ENCODE measurements around the gene ST13. TPM values are rescaled to one million over a fixed set of nuclear protein-coding genes. Genes with fewer than 3 reads are reported as not detected.
A peak's percentile ranks its signal among the peaks of the same experiment; 100 is the strongest.
"Not testable (repeated sequence)": the region's sequence is repeated elsewhere in the genome, so short reads cannot be mapped to it uniquely, and the experiment has no call there.

ST13 gene
- total RNA-seq, 4 donors from 2014 or later = 139 to 285 (median 189) TPM

DNA sequence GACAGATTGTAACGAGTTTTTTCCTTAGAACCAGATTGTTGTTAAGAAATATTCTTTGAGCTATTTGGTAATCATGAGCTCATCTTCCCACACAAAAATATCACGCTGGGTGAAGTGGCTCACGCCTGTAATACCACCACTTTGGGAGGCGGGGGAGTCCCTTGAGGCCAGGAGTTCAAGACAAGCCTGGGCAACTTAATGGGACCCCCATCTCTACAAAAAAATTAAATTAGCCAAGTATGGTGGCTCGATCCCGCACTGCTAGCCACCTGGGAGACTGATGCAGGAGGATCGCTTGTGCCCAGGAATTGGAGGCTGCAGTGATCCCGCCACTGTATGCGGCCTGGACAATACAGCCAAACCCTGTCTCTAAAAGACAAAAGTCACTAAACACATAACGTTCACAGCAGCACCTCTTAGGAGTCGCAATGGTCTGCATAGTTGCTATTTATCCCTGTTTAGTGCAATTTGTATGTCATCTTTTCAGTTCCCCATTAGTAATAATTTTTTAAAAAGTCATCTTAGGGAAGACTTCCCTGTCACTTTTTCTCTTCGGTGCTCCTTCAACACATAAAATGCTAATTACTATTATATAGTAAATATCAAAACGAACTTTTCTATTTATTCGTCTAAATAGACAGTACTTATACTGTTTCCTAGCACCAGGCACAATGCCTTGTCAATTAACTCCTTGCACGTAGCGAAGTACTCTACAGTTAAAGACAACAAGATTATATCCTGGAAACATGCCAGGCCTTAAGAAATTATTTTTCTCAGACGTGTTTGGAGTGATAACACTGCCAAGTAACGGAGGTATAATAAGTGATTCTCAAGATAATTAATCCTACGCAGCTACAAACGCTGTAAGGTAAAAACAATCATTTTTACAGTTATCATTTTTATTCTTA lies 1.1 kb downstream of the ST13 start:
- H3K27ac ChIP-seq = peak overlapping the region; percentile 96 to 99
- H3K4me3 ChIP-seq = peak overlapping the region; percentile 85 to 99
- no peak for TF ChIP-seq POLR2A (IDR thresholded peaks at IDR 0.05)
- TF ChIP-seq, protein P1, sequence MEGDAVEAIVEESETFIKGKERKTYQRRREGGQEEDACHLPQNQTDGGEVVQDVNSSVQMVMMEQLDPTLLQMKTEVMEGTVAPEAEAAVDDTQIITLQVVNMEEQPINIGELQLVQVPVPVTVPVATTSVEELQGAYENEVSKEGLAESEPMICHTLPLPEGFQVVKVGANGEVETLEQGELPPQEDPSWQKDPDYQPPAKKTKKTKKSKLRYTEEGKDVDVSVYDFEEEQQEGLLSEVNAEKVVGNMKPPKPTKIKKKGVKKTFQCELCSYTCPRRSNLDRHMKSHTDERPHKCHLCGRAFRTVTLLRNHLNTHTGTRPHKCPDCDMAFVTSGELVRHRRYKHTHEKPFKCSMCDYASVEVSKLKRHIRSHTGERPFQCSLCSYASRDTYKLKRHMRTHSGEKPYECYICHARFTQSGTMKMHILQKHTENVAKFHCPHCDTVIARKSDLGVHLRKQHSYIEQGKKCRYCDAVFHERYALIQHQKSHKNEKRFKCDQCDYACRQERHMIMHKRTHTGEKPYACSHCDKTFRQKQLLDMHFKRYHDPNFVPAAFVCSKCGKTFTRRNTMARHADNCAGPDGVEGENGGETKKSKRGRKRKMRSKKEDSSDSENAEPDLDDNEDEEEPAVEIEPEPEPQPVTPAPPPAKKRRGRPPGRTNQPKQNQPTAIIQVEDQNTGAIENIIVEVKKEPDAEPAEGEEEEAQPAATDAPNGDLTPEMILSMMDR (IDR thresholded peaks at IDR 0.05) = no peak
- H3K27me3 ChIP-seq = no peaks in the 10 kb centered on the region
- H3K36me3 ChIP-seq = no peaks in the 10 kb centered on the region
- peak; percentile 26 to 30 for DNase-seq
- no peaks in the 10 kb centered on the region for H3K4me1 ChIP-seq
- no peaks in the 10 kb centered on the region for H3K9me3 ChIP-seq
- intact Hi-C loops (cut with DNase I; ENCODE audit: low total_unique reads) = no loop called here

DNA sequence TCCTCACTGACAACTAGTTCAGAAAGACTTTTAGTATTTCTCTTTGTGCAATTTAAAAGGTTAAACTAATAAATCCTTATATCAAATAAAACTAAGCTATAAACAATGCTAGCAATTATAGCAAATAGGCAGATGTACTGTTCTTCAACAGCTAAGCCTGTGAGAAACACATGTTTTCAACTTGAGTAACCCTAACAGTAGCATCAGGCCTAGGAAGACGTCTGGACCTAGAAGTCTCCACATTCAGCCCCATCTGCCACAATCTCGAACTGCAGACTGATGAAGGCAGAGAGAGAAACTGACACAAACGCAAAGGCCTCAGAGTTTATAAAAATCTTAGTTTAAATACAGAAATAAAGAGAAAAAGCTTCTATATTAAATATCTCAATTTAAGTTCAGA lies 2.5 kb downstream of the ST13 start:
- intact Hi-C loops (cut with DNase I; ENCODE audit: low total_unique reads) = no loop called here
- TF ChIP-seq, protein P1 (IDR thresholded peaks at IDR 0.05) = no peak
- no peak for TF ChIP-seq POLR2A (IDR thresholded peaks at IDR 0.05)
- no peaks in the 10 kb centered on the region for H3K36me3 ChIP-seq
- H3K27ac ChIP-seq = peak overlapping the region; percentile 96 to 99
- no peaks in the 10 kb centered on the region for H3K27me3 ChIP-seq
- DNase-seq = no peak
- peak overlapping the region in 1 of 2 donors; percentile 85 for H3K4me3 ChIP-seq
- no peaks in the 10 kb centered on the region for H3K9me3 ChIP-seq
- no peaks in the 10 kb centered on the region for H3K4me1 ChIP-seq

DNA sequence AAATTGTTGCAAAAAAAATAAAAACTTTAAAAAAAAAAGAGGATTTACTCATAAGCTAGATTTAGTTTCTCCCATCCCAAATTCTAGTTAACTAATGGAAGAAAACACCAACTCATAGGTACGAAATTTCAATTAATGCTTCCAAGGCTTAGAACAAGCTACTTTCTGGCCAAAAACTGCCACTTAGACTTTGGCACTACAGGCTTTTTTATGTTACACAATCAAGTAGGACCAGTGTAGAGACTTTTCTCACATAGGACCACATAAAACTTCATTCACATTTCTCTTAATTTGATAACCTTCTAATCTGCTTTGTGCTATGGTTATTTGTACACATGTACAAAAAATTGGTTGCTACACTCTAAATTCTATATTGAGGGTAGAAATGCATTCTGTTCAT lies 3.1 kb downstream of the ST13 start:
- Histone ChIP-seq H3K4me1 (no peaks in the 10 kb centered on the region), H3K4me3 (peak overlapping the region in 1 of 2 donors; percentile 85), H3K27ac (peak overlapping the region in 1 of 2 donors; percentile 99), H3K9me3 (no peaks in the 10 kb centered on the region), H3K27me3 (no peaks in the 10 kb centered on the region), H3K36me3 (no peaks in the 10 kb centered on the region)
- intact Hi-C loops (cut with DNase I; ENCODE audit: low total_unique reads) = no loop called here
- TF ChIP-seq POLR2A (IDR thresholded peaks at IDR 0.05) = no peak
- TF ChIP-seq, protein P1 (IDR thresholded peaks at IDR 0.05) = no peak
- no peak for DNase-seq

DNA sequence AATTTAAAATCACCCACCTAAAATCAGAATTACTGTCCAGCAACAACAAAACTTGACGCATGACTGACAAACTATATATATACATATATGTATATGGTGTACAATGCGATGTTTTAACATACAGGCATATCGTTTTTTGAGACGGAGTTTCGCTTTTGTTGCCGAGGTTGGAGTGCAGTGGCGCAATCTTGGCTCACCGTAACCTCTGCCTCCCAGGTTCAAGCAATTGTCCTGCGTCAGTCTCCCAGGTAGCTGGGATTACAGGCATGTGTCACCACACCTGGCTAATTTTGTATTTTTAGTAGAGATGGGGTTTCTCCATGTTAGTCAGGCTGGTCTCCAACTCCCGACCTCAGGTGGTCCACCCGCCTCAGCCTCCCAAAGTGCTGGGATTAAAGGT lies 10.6 kb downstream of the ST13 start:
- H3K4me1 ChIP-seq; intact Hi-C loops (cut with DNase I; ENCODE audit: low total_unique reads); H3K36me3 ChIP-seq; H3K9me3 ChIP-seq; H3K27me3 ChIP-seq; H3K27ac ChIP-seq; DNase-seq; H3K4me3 ChIP-seq: not testable (repeated sequence)

DNA sequence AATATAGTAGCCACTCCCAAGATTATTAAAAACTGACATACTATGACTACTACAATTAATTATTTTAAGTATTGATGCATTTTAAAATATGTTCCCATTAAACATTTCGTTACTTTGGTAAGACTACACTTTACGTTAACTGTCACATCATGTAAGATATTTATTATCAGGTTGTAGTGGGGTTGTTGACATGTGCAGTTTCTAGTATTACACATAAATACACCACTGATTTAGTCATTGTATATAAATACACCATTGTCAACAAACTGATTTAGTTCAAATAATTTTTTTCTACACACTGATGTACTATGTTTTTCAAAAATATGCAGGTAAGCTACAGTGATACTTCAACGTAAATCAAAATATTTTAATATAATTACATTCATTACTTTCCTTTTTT lies 11.5 kb downstream of the ST13 start:
- TF ChIP-seq, protein P1 (IDR thresholded peaks at IDR 0.05) = no peak
- no peak for TF ChIP-seq POLR2A (IDR thresholded peaks at IDR 0.05)
- H3K36me3 ChIP-seq = no peaks in the 10 kb centered on the region
- no peaks in the 10 kb centered on the region for H3K9me3 ChIP-seq
- H3K4me1 ChIP-seq = peaks cover 0 to 7% of the 10 kb centered on the region in 2 donors
- no peak overlapping the region for H3K27ac ChIP-seq
- intact Hi-C loops (cut with DNase I; ENCODE audit: low total_unique reads) = no loop called here
- H3K27me3 ChIP-seq = no peaks in the 10 kb centered on the region
- DNase-seq = no peak
- H3K4me3 ChIP-seq = no peak overlapping the region
